A549 (cell line): ENCODE results near the gene IGFBP4. TPM values are rescaled to one million over a fixed set of nuclear protein-coding genes. Genes with fewer than 3 reads are reported as not detected.

Experiments
- ATAC-seq, 2 experiments: fragments of 200-7000 bp in 1 of 2; fragments of >200 bp in 1 of 2; cut with Nextera tagmentation in 1 of 2; cut with Tn5 transposase in 1 of 2; 3 replicates each; pipeline versions ENCODE4 v1.8.0 to v1.9.1; 2018 to 2020; ENCODE audit warnings: mild to moderate bottlenecking in 1 of 2, moderate library complexity in 1 of 2
- CTCF ChIA-PET: fragments of 300-600 bp; sonication (Branson Sonifier 250); formaldehyde crosslinking; extraction: SDS; loops from one replicate; lab custom pipeline; 2021; ENCODE audit warnings: antibody characterized with exemption, inconsistent platforms; lab: Yijun Ruan, JAX
- POLR2A ChIA-PET: fragments of 350-600 bp; formaldehyde crosslinking; extraction: SDS; loops from one replicate; lab custom pipeline; 2021; ENCODE audit warnings: antibody characterized with exemption, inconsistent platforms; lab: Yijun Ruan, JAX
- DNase-seq, 2 experiments: peaks; one replicate each; pipeline versions ENCODE4 v3.0.0 to v3.0.0-alpha.2; 2011 to 2016; ENCODE audit warnings: low read depth in 1 of 2, low spot score in 1 of 2
- FAIRE-seq: peaks from 2 replicates; lab custom pipeline; 2011; peaks lifted over from hg19 to GRCh38; lab: Jason Lieb, UNC
- H3K27ac ChIP-seq, 2 experiments: fragments of >200 bp; sonication (Bioruptor Twin); formaldehyde crosslinking; 3 replicates each; pipeline ENCODE4 v1.5.1; 2016 to 2017
- H3K4me1 ChIP-seq: fragments of >200 bp; sonication (Bioruptor Twin); formaldehyde crosslinking; 3 replicates; pipeline ENCODE4 v1.6.1; 2016
- H3K4me2 ChIP-seq: fragments of >200 bp; sonication (Bioruptor Twin); formaldehyde crosslinking; 3 replicates; pipeline ENCODE4 v1.6.1; 2016
- H3K4me3 ChIP-seq: fragments of >200 bp; sonication (Bioruptor Twin); formaldehyde crosslinking; 3 replicates; pipeline ENCODE4 v1.5.1; 2016
- H3K9me3 ChIP-seq: fragments of >200 bp; sonication (Bioruptor Twin); formaldehyde crosslinking; 3 replicates; pipeline ENCODE4 v1.6.1; 2016
- BHLHE40 ChIP-seq: IDR thresholded peaks from 2 replicates; pipeline ENCODE4 v1.6.1; 2012; ENCODE audit warnings: low read depth, low read length, inconsistent platforms
- CBX8 ChIP-seq: fragments of 200-600 bp; sonication (generic); IDR thresholded peaks from 2 replicates; pipeline ENCODE4 v1.6.1; 2016
- CHD2 ChIP-seq: fragments of 150-350 bp; IDR thresholded peaks from 2 replicates; pipeline ENCODE4 v1.6.1; 2014; ENCODE audit warnings: low read length; ENCODE audit not compliant: partially characterized antibody
- CHD4 ChIP-seq: fragments of 200-600 bp; sonication (generic); IDR thresholded peaks from 2 replicates; pipeline ENCODE4 v1.6.1; 2016; ENCODE audit warnings: antibody characterized with exemption, mild to moderate bottlenecking, borderline replicate concordance
- EHMT2 ChIP-seq: fragments of 200-600 bp; sonication (generic); IDR thresholded peaks from 2 replicates; pipeline ENCODE4 v1.6.1; 2016; ENCODE audit warnings: antibody characterized with exemption, low read depth, mild to moderate bottlenecking, moderate library complexity
- ESRRA ChIP-seq: fragments of 150-350 bp; IDR thresholded peaks from 2 replicates; pipeline ENCODE4 v1.6.1; 2014; ENCODE audit warnings: mild to moderate bottlenecking, low read length, borderline replicate concordance
- FOSB ChIP-seq: fragments of 250-450 bp; sonication (Bioruptor Pico); IDR thresholded peaks from 2 replicates; pipeline ENCODE4 v1.5.0; 2020; ENCODE audit warnings: mild to moderate bottlenecking, moderate library complexity
- FOSL2 ChIP-seq, 2 experiments: fragments of 450-650 bp in 1 of 2; fragments of >200 bp in 1 of 2; sonication (Bioruptor Twin) in 1 of 2; formaldehyde crosslinking; IDR thresholded peaks; 2 replicates each; pipeline versions ENCODE4 v1.5.0 to v1.6.1; 2016 to 2020; ENCODE audit warnings: mild to moderate bottlenecking in 1 of 2, moderate library complexity in 1 of 2
- GATA3 ChIP-seq: IDR thresholded peaks from 2 replicates; pipeline ENCODE4 v1.6.1; 2012; ENCODE audit warnings: borderline replicate concordance
- HOXB5 ChIP-seq: fragments of 250-450 bp; sonication (Bioruptor Pico); IDR thresholded peaks from 2 replicates; pipeline ENCODE4 v1.5.0; 2020; ENCODE audit warnings: mild to moderate bottlenecking, moderate library complexity
- JUN ChIP-seq, 2 experiments: fragments of >200 bp; sonication (Bioruptor Twin); formaldehyde crosslinking; IDR thresholded peaks; 2 replicates in 1 of 2; 3 replicates in 1 of 2; pipeline ENCODE4 v1.6.1; 2016 to 2017
- JUNB ChIP-seq: fragments of >200 bp; sonication (Bioruptor Twin); formaldehyde crosslinking; IDR thresholded peaks from 2 replicates; pipeline ENCODE4 v1.6.1; 2016
- KDM5A ChIP-seq: fragments of 200-600 bp; sonication (generic); IDR thresholded peaks from 2 replicates; pipeline ENCODE4 v1.6.1; 2016; ENCODE audit warnings: antibody characterized with exemption, mild to moderate bottlenecking
- NFE2L2 ChIP-seq: fragments of 150-350 bp; conservative IDR thresholded peaks from 2 replicates; pipeline ENCODE4 v1.6.1; 2014; ENCODE audit warnings: low read length
- NPAS2 ChIP-seq: fragments of 250-450 bp; sonication (Bioruptor Pico); IDR thresholded peaks from 2 replicates; pipeline ENCODE4 v1.8.0; 2022; ENCODE audit warnings: mild to moderate bottlenecking, moderate library complexity, borderline replicate concordance
- NR3C1 ChIP-seq: fragments of >200 bp; sonication (Bioruptor Twin); formaldehyde crosslinking; IDR thresholded peaks from 3 replicates; pipeline ENCODE4 v1.6.1; 2017
- POLR2AphosphoS2 ChIP-seq: conservative IDR thresholded peaks from 2 replicates; pipeline ENCODE4 v1.6.1; 2012; ENCODE audit warnings: low read length, improper control_type of control experiment, inconsistent platforms
- RAD21 ChIP-seq, 2 experiments: fragments of >200 bp in 1 of 2; sonication (Bioruptor Twin) in 1 of 2; formaldehyde crosslinking in 1 of 2; IDR thresholded peaks in 1 of 2; conservative IDR thresholded peaks in 1 of 2; 2 replicates in 1 of 2; 3 replicates in 1 of 2; pipeline ENCODE4 v1.6.1; 2012 to 2018; ENCODE audit warnings: inconsistent platforms in 1 of 2
- RARB ChIP-seq: fragments of 250-450 bp; sonication (Bioruptor Pico); IDR thresholded peaks from 2 replicates; pipeline ENCODE4 v1.8.0; 2021; ENCODE audit warnings: mild to moderate bottlenecking, moderate library complexity
- RCOR1 ChIP-seq: fragments of 150-350 bp; IDR thresholded peaks from 2 replicates; pipeline ENCODE4 v1.6.1; 2014; ENCODE audit warnings: antibody characterized with exemption, low read length, low read depth
- RFX5 ChIP-seq: fragments of 450-650 bp; IDR thresholded peaks from 2 replicates; pipeline ENCODE4 v1.7.1; 2014; ENCODE audit warnings: antibody characterized with exemption, mild to moderate bottlenecking, moderate library complexity
- RNF2 ChIP-seq: fragments of 200-600 bp; sonication (generic); IDR thresholded peaks from 2 replicates; pipeline ENCODE4 v1.6.1; 2016; ENCODE audit warnings: low read depth, mild to moderate bottlenecking, antibody characterized with exemption, moderate library complexity, borderline replicate concordance
- SMC3 ChIP-seq: fragments of >200 bp; sonication (Bioruptor Twin); formaldehyde crosslinking; IDR thresholded peaks from 3 replicates; pipeline ENCODE4 v1.6.1; 2018; ENCODE audit warnings: inconsistent platforms
- TFCP2L1 ChIP-seq: fragments of 250-450 bp; sonication (Bioruptor Pico); IDR thresholded peaks from 2 replicates; pipeline ENCODE4 v1.5.0; 2021; ENCODE audit warnings: mild to moderate bottlenecking
- ZSCAN20 ChIP-seq: fragments of 250-450 bp; sonication (Bioruptor Pico); IDR thresholded peaks from 2 replicates; pipeline ENCODE4 v1.8.0; 2022; ENCODE audit warnings: mild to moderate bottlenecking, moderate library complexity
- WGBS: methylation state at CpG from one replicate; pipeline ENCODE4 v1.1.6; 2017; ENCODE audit errors: missing lambda C conversion rate; 5-methylcytosine and 5-hydroxymethylcytosine counted together
- polyA plus RNA-seq, 4 experiments: library from polyadenylated mRNA; depleted of rRNA in 3 of 4; stranded (reverse); fragments of >200 nt; fragmentation: RNase III in 1 of 4; extraction: RNeasy Plus Mini Kit Qiagen cat#74134 plus additional on column Dnase treatment in 1 of 4; gene quantifications; 2 replicates in 3 of 4; 3 replicates in 1 of 4; pipeline ENCODE4 v1.2.3, GENCODE V29; 2011 to 2017
- TF ChIP-seq, protein P1 (sequence below): IDR thresholded peaks from 2 replicates; pipeline ENCODE4 v1.6.1; 2012
- TF ChIP-seq, protein P2 (sequence below): fragments of >200 bp; sonication (Bioruptor Twin); formaldehyde crosslinking; IDR thresholded peaks from 3 replicates; pipeline ENCODE4 v1.6.1; 2016
- TF ChIP-seq, protein P3 (sequence below): fragments of 250-450 bp; sonication (Bioruptor Pico); IDR thresholded peaks from 2 replicates; pipeline ENCODE4 v1.5.0; 2020; ENCODE audit warnings: low read depth, mild to moderate bottlenecking, moderate library complexity
- TF ChIP-seq, protein P4 (sequence below): fragments of 150-350 bp; IDR thresholded peaks from 2 replicates; pipeline ENCODE4 v1.6.1; 2014; ENCODE audit warnings: low read depth, mild to moderate bottlenecking, low read length
- TF ChIP-seq, protein P5 (sequence below): fragments of >200 bp; sonication (Bioruptor Twin); formaldehyde crosslinking; IDR thresholded peaks from 2 replicates; pipeline ENCODE4 v1.6.1; 2016
- TF ChIP-seq, protein P6 (sequence below): IDR thresholded peaks from 2 replicates; pipeline ENCODE4 v1.6.1; 2012; ENCODE audit warnings: low read depth, borderline replicate concordance

IGFBP4 gene
- polyA plus RNA-seq, 2 of the 4 experiments (the other 2 are of a cell fraction), result 1,080 to 1,829 TPM

DNA sequence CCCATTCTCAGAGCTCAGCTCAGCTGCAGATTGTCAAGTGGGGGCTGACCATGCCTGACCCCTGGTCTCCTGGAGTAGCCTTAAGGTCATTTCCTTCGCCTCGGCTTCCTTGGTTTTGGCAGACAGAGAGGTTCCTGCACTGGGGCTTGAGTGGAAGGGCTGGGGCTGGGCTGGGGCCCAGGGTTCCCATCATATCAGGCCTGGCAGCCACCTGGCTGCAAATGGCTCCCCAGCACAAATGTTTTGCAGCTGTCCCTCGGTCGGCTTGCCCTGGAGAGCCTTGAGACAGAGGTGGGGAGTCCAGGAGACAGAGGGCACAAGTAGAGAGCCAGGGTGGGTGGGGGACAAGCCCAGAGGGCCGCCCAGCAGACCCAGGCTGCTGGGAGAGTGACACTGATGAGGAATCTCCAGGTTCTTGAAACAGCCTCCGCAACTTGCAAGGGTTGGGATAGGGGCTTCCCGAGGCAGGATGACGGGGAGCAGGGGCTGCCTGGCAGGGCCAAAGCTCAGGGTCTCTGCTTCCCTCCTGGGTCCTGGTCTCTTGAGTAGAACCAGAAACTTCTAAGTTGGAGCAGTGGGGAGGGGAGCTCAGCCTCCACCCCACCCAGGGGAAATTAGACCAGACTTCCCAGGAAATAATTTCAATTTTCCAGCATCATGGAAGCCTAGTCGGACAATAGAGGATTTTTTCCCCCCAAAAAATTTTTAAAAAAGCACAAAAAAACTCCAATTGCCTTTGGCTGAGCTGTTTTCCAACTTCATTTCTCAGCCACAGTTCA lies 19.3 kb downstream of the IGFBP4 start (continued):
- TF ChIP-seq RFX5 (no peak), RNF2 (no peak), SMC3 (peak; percentile 8; the same call in 1 of the 3 replicates), CHD2 (peak; percentile 61), NPAS2 (CRISPR knock-in tag) (no peak), RAD21 (conservative IDR thresholded peaks at IDR 0.05 in 1 of 2, IDR thresholded peaks at IDR 0.05 in 1 of 2) (no peak; a peak in 2 of 5 replicates), CHD4 (no peak), ZSCAN20 (no peak), JUNB (no peak), POLR2AphosphoS2 (peak; percentile 78)
- TF ChIP-seq, protein P1, sequence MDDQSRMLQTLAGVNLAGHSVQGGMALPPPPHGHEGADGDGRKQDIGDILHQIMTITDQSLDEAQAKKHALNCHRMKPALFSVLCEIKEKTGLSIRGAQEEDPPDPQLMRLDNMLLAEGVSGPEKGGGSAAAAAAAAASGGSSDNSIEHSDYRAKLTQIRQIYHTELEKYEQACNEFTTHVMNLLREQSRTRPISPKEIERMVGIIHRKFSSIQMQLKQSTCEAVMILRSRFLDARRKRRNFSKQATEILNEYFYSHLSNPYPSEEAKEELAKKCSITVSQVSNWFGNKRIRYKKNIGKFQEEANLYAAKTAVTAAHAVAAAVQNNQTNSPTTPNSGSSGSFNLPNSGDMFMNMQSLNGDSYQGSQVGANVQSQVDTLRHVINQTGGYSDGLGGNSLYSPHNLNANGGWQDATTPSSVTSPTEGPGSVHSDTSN, result peak; percentile 79; the same call in 1 of the 2 replicates
- TF ChIP-seq, protein P2, sequence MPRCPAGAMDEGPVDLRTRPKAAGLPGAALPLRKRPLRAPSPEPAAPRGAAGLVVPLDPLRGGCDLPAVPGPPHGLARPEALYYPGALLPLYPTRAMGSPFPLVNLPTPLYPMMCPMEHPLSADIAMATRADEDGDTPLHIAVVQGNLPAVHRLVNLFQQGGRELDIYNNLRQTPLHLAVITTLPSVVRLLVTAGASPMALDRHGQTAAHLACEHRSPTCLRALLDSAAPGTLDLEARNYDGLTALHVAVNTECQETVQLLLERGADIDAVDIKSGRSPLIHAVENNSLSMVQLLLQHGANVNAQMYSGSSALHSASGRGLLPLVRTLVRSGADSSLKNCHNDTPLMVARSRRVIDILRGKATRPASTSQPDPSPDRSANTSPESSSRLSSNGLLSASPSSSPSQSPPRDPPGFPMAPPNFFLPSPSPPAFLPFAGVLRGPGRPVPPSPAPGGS, result peak; percentile 55; the same call in 1 of the 3 replicates

DNA sequence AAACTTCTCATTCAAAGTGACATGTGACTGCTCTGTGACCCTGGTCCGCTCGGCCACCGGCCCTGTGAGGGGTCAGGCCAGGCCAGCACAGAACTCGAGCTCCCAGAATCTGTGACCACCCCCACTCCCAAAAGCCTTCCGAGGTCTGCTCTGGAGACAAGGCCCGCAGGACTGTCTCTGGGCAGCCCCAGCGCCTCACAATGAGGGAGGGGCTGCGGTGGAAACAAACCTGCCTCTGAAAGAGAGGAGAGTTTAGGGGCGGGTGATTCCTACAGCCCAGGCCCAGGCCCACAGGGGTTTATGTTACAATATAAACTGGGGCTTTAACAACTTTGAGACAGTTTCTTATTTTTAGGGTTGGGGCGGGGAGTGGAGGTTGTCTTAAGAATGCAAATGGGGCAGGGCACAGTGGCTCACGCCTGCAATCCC lies 19.9 kb downstream of the IGFBP4 start:
- H3K4me1 ChIP-seq, result peaks cover 59% of the 10 kb centered on the region
- ATAC-seq (peak; percentile 2 to 13; a peak in 4 of 6 replicates), FAIRE-seq (peak; percentile 73), DNase-seq (peak in 1 of 2 experiments; percentile 76)
- POLR2A ChIA-PET, result interaction anchor here (0.7 to 12.0 kb wide), 19 partner anchors 9 to 1199 kb away, joined by 3 to 177 read pairs (median 6); partner anchors contain the start of gene TOP2A
- H3K27ac ChIP-seq, result peak overlapping the region; percentile 71 to 90
- H3K4me2 ChIP-seq, result peak overlapping the region; percentile 62; the same call in 2 of the 3 replicates
- CTCF ChIA-PET, result interaction anchor here (0.8 to 37.5 kb wide), 9 partner anchors 9 to 96 kb away, joined by 3 to 822 read pairs (median 25); partner anchors contain the start of gene IGFBP4
- no peak overlapping the region for H3K4me3 ChIP-seq
- H3K9me3 ChIP-seq, result no peaks in the 10 kb centered on the region
- 44% methylated on average over 11 of the region's 11 CpGs for WGBS
- TF ChIP-seq EHMT2, result no peak
- TF ChIP-seq, protein P2, result 0 out of 3 replicates have a peak, but pooled peaks have one; percentile 15
- TF ChIP-seq NR3C1, result no peak
- TF ChIP-seq NFE2L2, result no peak
- TF ChIP-seq, protein P3, sequence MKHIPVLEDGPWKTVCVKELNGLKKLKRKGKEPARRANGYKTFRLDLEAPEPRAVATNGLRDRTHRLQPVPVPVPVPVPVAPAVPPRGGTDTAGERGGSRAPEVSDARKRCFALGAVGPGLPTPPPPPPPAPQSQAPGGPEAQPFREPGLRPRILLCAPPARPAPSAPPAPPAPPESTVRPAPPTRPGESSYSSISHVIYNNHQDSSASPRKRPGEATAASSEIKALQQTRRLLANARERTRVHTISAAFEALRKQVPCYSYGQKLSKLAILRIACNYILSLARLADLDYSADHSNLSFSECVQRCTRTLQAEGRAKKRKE (CRISPR knock-in tag), result 0 out of 2 replicates have a peak, but pooled peaks have one; percentile 13
- TF ChIP-seq ZSCAN20, result no peak
- TF ChIP-seq, protein P4, sequence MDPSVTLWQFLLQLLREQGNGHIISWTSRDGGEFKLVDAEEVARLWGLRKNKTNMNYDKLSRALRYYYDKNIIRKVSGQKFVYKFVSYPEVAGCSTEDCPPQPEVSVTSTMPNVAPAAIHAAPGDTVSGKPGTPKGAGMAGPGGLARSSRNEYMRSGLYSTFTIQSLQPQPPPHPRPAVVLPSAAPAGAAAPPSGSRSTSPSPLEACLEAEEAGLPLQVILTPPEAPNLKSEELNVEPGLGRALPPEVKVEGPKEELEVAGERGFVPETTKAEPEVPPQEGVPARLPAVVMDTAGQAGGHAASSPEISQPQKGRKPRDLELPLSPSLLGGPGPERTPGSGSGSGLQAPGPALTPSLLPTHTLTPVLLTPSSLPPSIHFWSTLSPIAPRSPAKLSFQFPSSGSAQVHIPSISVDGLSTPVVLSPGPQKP, result no peak
- TF ChIP-seq FOSB (CRISPR knock-in tag), result peak; percentile 88
- no peak for TF ChIP-seq RFX5
- no peak for TF ChIP-seq TFCP2L1 (CRISPR knock-in tag)
- no peak for TF ChIP-seq KDM5A
- peak; percentile 74; the same call in 1 of the 2 replicates for TF ChIP-seq RARB
- no peak for TF ChIP-seq CBX8
- no peak for TF ChIP-seq BHLHE40
- peak in 1 of 2 experiments; percentile 24; a peak in 2 of 5 replicates for TF ChIP-seq JUN (IDR thresholded peaks at IDR 0.05)
- TF ChIP-seq RCOR1, result no peak
- TF ChIP-seq FOSL2 (IDR thresholded peaks at IDR 0.05), result no peak
- no peak; the same call in none of the 2 replicates for TF ChIP-seq FOSL2 (CRISPR knock-in tag; IDR thresholded peaks at IDR 0.05)
- TF ChIP-seq ESRRA, result no peak
- TF ChIP-seq, protein P5, sequence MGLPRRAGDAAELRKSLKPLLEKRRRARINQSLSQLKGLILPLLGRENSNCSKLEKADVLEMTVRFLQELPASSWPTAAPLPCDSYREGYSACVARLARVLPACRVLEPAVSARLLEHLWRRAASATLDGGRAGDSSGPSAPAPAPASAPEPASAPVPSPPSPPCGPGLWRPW, result no peak
- TF ChIP-seq HOXB5 (CRISPR knock-in tag), result no peak
- no peak for TF ChIP-seq GATA3
- TF ChIP-seq RAD21 (conservative IDR thresholded peaks at IDR 0.05 in 1 of 2, IDR thresholded peaks at IDR 0.05 in 1 of 2), result no peak; a peak in 1 of 5 replicates
- TF ChIP-seq RNF2, result no peak
- TF ChIP-seq, protein P6, sequence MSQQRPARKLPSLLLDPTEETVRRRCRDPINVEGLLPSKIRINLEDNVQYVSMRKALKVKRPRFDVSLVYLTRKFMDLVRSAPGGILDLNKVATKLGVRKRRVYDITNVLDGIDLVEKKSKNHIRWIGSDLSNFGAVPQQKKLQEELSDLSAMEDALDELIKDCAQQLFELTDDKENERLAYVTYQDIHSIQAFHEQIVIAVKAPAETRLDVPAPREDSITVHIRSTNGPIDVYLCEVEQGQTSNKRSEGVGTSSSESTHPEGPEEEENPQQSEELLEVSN, result 0 out of 2 replicates have a peak, but pooled peaks have one; percentile 18
